CD14-positive monocyte (primary cell): ENCODE measurements around the gene SHISA6. TPM values are rescaled to one million over a fixed set of nuclear protein-coding genes. Genes with fewer than 3 reads are reported as not detected.

ENCODE experiments used
- DNase-seq, 3 donors: peaks; one replicate each; pipeline ENCODE4 v3.0.0-alpha.2; 2011 to 2022
- H2AFZ ChIP-seq: 2 replicates; pipeline ENCODE4 v1.6.0; 2012; ENCODE audit warnings: mild to moderate bottlenecking, low read depth, low read length, inconsistent platforms; ENCODE audit not compliant: insufficient read depth, poor library complexity, severe bottlenecking
- H3K27ac ChIP-seq, 2 donors: 1 replicate in 1 of 2; 2 replicates in 1 of 2; pipeline ENCODE4 v1.5.1; 2012 to 2013; ENCODE audit warnings: low read length in 2 of 2, control low read depth in 1 of 2, inconsistent platforms in 1 of 2, low read depth in 1 of 2, mild to moderate bottlenecking in 1 of 2
- H3K27me3 ChIP-seq, 2 donors: one replicate each; pipeline versions ENCODE4 v1.6.0 to v1.6.1; 2011 to 2013; ENCODE audit warnings: low read length in 2 of 2; ENCODE audit not compliant: control insufficient read depth in 2 of 2, insufficient read depth in 2 of 2
- H3K36me3 ChIP-seq, 2 donors: replicated peaks in 1 of 2; 1 replicate in 1 of 2; 2 replicates in 1 of 2; pipeline versions ENCODE4 v1.5.1 to v1.6.1; 2012 to 2013; ENCODE audit warnings: low read length in 2 of 2, control low read depth in 1 of 2, inconsistent platforms in 1 of 2, mild to moderate bottlenecking in 1 of 2; ENCODE audit not compliant: insufficient read depth in 2 of 2, control insufficient read depth in 1 of 2
- H3K4me1 ChIP-seq, 2 donors: 1 replicate in 1 of 2; 2 replicates in 1 of 2; pipeline versions ENCODE4 v1.5.1 to v1.6.1; 2012 to 2013; ENCODE audit warnings: low read length in 2 of 2, control low read depth in 1 of 2, inconsistent platforms in 1 of 2, mild to moderate bottlenecking in 1 of 2, moderate library complexity in 1 of 2; ENCODE audit not compliant: insufficient read depth in 2 of 2, control insufficient read depth in 1 of 2
- H3K4me2 ChIP-seq: replicated peaks from 2 replicates; pipeline ENCODE3; 2012; ENCODE audit warnings: low read length, moderate library complexity, mild to moderate bottlenecking; ENCODE audit not compliant: poor library complexity, severe bottlenecking; ENCODE audit errors: extremely low read depth
- H3K4me3 ChIP-seq, 3 experiments: fragments of 200-600 bp in 1 of 3; sonication (generic) in 1 of 3; replicated peaks in 1 of 3; 1 replicate in 2 of 3; 2 replicates in 1 of 3; pipeline ENCODE4 v1.5.1; 2011 to 2013; ENCODE audit warnings: low read length in 3 of 3, mild to moderate bottlenecking in 3 of 3, control low read depth in 2 of 3, low read depth in 2 of 3, inconsistent platforms in 1 of 3, moderate library complexity in 1 of 3
- H3K79me2 ChIP-seq: 2 replicates; pipeline ENCODE4 v1.6.0; 2012; ENCODE audit warnings: mild to moderate bottlenecking, control low read depth, inconsistent platforms, low read length, moderate library complexity; ENCODE audit not compliant: insufficient read depth
- H3K9ac ChIP-seq: 2 replicates; pipeline ENCODE4 v1.6.0; 2017; ENCODE audit warnings: low read length, mild to moderate bottlenecking; ENCODE audit not compliant: insufficient read depth, poor library complexity, severe bottlenecking
- H3K9me3 ChIP-seq, 2 donors: replicated peaks in 1 of 2; 1 replicate in 1 of 2; 2 replicates in 1 of 2; pipeline versions ENCODE4 v1.5.1 to v1.6.1; 2012 to 2013; ENCODE audit warnings: low read length in 2 of 2, control low read depth in 1 of 2; ENCODE audit not compliant: control insufficient read depth in 1 of 2, insufficient read depth in 1 of 2
- H4K20me1 ChIP-seq: 2 replicates; pipeline ENCODE4 v1.6.0; 2012; ENCODE audit warnings: mild to moderate bottlenecking, low read length, control low read depth, moderate library complexity; ENCODE audit not compliant: insufficient read depth
- H3K27ac Mint-ChIP-seq, 7 donors: one replicate each; pipeline ENCODE4 v1.8.0; 2020; ENCODE audit warnings: mild to moderate bottlenecking in 7 of 7, mixed read lengths in 7 of 7, moderate library complexity in 6 of 7, inconsistent platforms in 2 of 7
- H3K27me3 Mint-ChIP-seq, 3 donors: one replicate each; pipeline ENCODE4 v1.8.0; 2021 to 2022; ENCODE audit warnings: low read depth in 3 of 3, mild to moderate bottlenecking in 3 of 3, mixed read lengths in 3 of 3, moderate library complexity in 3 of 3, inconsistent platforms in 1 of 3
- H3K36me3 Mint-ChIP-seq, 2 donors: one replicate each; pipeline ENCODE4 v1.8.0; 2020; ENCODE audit warnings: mixed read lengths in 2 of 2, inconsistent platforms in 1 of 2, mild to moderate bottlenecking in 1 of 2
- H3K4me1 Mint-ChIP-seq: one replicate; pipeline ENCODE4 v1.8.0; 2020; ENCODE audit warnings: mild to moderate bottlenecking, mixed read lengths
- H3K4me3 Mint-ChIP-seq, 2 donors: one replicate each; pipeline ENCODE4 v1.8.0; 2020; ENCODE audit warnings: mild to moderate bottlenecking in 2 of 2, mixed read lengths in 2 of 2, moderate library complexity in 1 of 2
- H3K9me3 Mint-ChIP-seq, 7 donors: one replicate each; pipeline ENCODE4 v1.8.0; 2020 to 2022; ENCODE audit warnings: mixed read lengths in 7 of 7, mild to moderate bottlenecking in 6 of 7, moderate library complexity in 6 of 7, inconsistent platforms in 2 of 7
- CTCF ChIP-seq: fragments of 200-600 bp; IDR thresholded peaks from one replicate; pipeline ENCODE4 v1.8.0; 2022; ENCODE audit warnings: antibody characterized with exemption, mild to moderate bottlenecking
- WGBS: methylation state at CpG from one replicate; pipeline ENCODE4 v1.1.5; 2013; ENCODE audit warnings: missing lambda C conversion rate; ENCODE audit not compliant: insufficient coverage; 5-methylcytosine and 5-hydroxymethylcytosine counted together
- intact Hi-C, 2 donors: fragments of 100-400 bp; cut with micrococcal nuclease; formaldehyde crosslinking; loops; one replicate each; pipeline versions ENCODE4 v1.15.0 to v1.15.1; 2023
- polyA plus RNA-seq, 3 donors: library from polyadenylated mRNA; depleted of rRNA in 1 of 3; unstranded in 2 of 3; stranded (reverse) in 1 of 3; fragments of 300-500 nt in 2 of 3; fragments of >200 nt in 1 of 3; fragmentation: Illumina TruSeq in 2 of 3; gene quantifications; 1 replicate in 2 of 3; 2 replicates in 1 of 3; pipeline ENCODE4 v1.2.3, GENCODE V29; 2012 to 2021

The SHISA6 gene
- polyA plus RNA-seq, 3 donors: not detected

GRCh38 chr17:11389583-11389982 is 148.6 kb downstream of the SHISA6 start:
- WGBS: 71% methylated on average over 1 of the region's 2 CpGs
- H3K9me3 Mint-ChIP-seq: peaks cover 15 to 39% (median 24%) of the 10 kb centered on the region in 7 donors

GRCh38 chr17:11391134-11391533 is 150.1 kb downstream of the SHISA6 start:
- no CpG with 5 or more reads among the region's 4 CpGs for WGBS
- H3K4me3 Mint-ChIP-seq: no peak overlapping the region
- Histone ChIP-seq H2AFZ (no peak overlapping the region), H3K4me2 (no peak overlapping the region), H3K9me3 (peaks cover 16 to 25% of the 10 kb centered on the region in 2 donors), H3K9ac (no peak overlapping the region), H3K4me3 (no peak overlapping the region), H4K20me1 (no peaks in the 10 kb centered on the region), H3K36me3 (no peaks in the 10 kb centered on the region), H3K4me1 (no peaks in the 10 kb centered on the region), H3K27ac (no peak overlapping the region), H3K27me3 (no peaks in the 10 kb centered on the region), H3K79me2 (no peaks in the 10 kb centered on the region)
- no peak overlapping the region for H3K27ac Mint-ChIP-seq
- H3K36me3 Mint-ChIP-seq: no peaks in the 10 kb centered on the region
- H3K27me3 Mint-ChIP-seq: peaks cover 0 to 1% (median 0%) of the 10 kb centered on the region in 3 donors
- H3K4me1 Mint-ChIP-seq: no peaks in the 10 kb centered on the region
- intact Hi-C loops: no loop called here
- no peak for DNase-seq
- H3K9me3 Mint-ChIP-seq: peaks cover 7 to 32% (median 12%) of the 10 kb centered on the region in 7 donors
- no peak for TF ChIP-seq CTCF

More at GRCh38 chr17:11389583-11389982, 148.6 kb downstream of the SHISA6 start:
- no peaks in the 10 kb centered on the region for H3K4me1 Mint-ChIP-seq
- Histone ChIP-seq H3K4me1 (no peaks in the 10 kb centered on the region), H3K36me3 (no peaks in the 10 kb centered on the region), H3K4me3 (no peak overlapping the region), H4K20me1 (no peaks in the 10 kb centered on the region), H3K4me2 (no peak overlapping the region), H3K27ac (no peak overlapping the region), H3K27me3 (no peaks in the 10 kb centered on the region), H3K79me2 (no peaks in the 10 kb centered on the region), H3K9ac (no peak overlapping the region), H2AFZ (no peak overlapping the region), H3K9me3 (peaks cover 25 to 34% of the 10 kb centered on the region in 2 donors)
- no peak for DNase-seq
- H3K4me3 Mint-ChIP-seq: no peak overlapping the region
- H3K27me3 Mint-ChIP-seq: peaks cover 0 to 1% (median 0%) of the 10 kb centered on the region in 3 donors
- TF ChIP-seq CTCF: no peak
- H3K27ac Mint-ChIP-seq: no peak overlapping the region
- intact Hi-C loops: no loop called here
- no peaks in the 10 kb centered on the region for H3K36me3 Mint-ChIP-seq
